HG03457 (cell line): ENCODE data around the gene SLC9A8.
"Not testable (repeated sequence)": the region's sequence is repeated elsewhere in the genome, so short reads cannot be mapped to it uniquely, and the experiment has no call there.

Experiments used
- ATAC-seq: cut with Tn5 transposase; IDR thresholded peaks from one replicate; pipeline ENCODE4 v1.9.1; 2021; ENCODE audit warnings: moderate number of reproducible peaks; ENCODE audit not compliant: unreplicated experiment

Gene SLC9A8

GRCh38 chr20:49846206-49846807, 33.7 kb downstream of the SLC9A8 start:
- ATAC-seq, result no peak

GRCh38 chr20:49850463-49851230, 38.0 kb downstream of the SLC9A8 start:
- no peak for ATAC-seq

DNA sequence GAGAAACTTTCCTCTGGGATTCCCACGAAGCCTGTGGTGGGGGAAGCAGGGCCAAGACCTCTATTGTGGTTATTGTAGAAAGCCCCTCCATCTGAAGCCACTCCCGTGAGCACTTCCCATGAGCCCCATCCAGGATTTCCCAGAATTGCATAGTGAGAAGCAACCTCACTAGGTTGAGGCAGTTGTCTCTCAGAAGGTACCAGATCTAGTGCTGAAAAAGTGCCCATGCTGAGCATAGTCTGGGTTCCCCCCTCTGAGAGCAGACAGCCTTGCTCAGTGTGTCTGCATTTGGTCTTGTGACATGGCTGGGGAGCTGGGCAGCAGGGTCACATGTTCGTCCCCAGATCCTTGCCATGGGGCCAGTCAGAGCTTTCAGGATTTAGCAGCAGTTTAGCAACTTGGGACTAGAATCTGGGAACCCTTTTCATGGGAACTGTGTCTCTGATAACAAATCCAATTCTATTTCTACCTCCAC, 38.6 kb downstream of the SLC9A8 start:
- ATAC-seq, result no peak

GRCh38 chr20:49851991-49852390, 39.4 kb downstream of the SLC9A8 start:
- no peak for ATAC-seq

GRCh38 chr20:49852522-49853080, 40.0 kb downstream of the SLC9A8 start:
- ATAC-seq, result no peak

GRCh38 chr20:49853640-49854039, 41.0 kb downstream of the SLC9A8 start:
- no peak for ATAC-seq

DNA sequence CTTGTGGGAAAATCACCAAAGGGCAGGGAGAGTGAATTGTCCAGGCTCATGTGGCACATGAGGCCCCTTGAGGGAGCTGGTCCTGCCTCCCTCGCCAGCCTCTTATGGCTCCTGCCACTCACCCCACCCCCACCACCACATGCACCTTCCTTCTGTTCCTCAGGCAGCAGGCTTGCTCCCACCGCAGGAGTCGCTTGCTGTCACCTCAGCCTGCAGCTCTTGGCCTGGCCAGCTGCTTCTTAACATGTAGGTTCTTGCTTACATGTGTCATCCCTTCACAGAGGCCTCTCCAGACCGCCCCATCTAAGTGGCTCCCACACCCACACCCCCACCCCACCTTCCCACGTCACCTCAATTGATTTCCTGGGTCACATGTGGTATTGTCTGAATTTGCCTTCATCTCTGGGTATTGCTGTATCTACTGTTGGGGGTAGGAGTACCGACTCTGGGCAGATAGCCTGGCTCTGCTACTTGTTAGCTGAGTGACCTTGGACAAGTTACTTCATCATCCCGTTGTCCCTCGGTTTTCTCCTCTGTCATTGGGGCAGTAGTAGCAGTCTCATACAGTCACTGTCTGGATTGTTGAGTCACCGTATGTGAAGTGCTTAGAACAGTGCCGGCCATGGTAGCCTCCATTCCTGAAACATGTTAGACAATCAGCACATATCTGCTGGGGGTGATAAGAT, 41.7 kb downstream of the SLC9A8 start:
- ATAC-seq, result no peak

DNA sequence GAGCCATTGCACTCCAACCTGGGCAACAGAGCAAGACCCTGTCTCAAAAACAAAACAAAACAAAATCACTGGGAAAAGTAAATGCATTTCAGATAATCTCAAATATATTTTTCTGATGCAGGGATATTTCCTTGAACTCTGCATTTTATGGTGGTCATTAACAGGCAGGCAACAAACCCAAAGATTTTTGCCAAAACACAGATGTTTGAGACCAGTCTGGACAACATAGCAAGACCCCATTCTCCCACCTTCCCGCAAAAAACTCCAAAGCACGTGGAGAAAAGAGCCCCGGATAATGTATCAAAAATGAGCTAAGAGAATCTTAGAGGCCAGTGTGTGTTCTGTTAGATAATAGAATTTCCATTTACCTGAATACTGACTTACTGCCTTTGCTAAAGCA, 44.3 kb downstream of the SLC9A8 start:
- no peak for ATAC-seq

- ATAC-seq, result no peak
Measured at GRCh38 chr20:49858076-49858585, 45.5 kb downstream of the SLC9A8 start.

GRCh38 chr20:49859011-49859410, 46.4 kb downstream of the SLC9A8 start:
- no peak for ATAC-seq

- ATAC-seq, result no peak
Measured at GRCh38 chr20:49859807-49860206, 47.2 kb downstream of the SLC9A8 start.

DNA sequence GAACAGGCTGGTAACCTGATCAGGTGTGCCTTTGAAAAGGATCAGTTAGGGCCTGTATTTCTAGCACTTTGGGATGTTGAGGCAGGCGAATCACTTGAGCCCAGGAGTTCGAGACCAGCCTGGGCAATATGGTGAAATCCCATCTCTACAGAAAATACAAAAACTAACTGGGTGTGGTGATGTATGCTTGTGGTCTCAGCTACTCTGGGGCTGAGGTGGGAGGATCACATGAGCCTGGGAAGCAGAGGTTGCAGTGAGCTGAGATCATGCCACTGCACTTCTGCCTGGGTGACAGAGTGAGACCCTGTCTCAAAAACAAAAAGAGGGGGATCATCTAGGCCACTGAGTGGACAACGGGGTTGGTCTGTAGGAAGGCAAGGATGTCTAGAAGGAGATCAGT, 48.6 kb downstream of the SLC9A8 start:
- not testable (repeated sequence) for ATAC-seq

DNA sequence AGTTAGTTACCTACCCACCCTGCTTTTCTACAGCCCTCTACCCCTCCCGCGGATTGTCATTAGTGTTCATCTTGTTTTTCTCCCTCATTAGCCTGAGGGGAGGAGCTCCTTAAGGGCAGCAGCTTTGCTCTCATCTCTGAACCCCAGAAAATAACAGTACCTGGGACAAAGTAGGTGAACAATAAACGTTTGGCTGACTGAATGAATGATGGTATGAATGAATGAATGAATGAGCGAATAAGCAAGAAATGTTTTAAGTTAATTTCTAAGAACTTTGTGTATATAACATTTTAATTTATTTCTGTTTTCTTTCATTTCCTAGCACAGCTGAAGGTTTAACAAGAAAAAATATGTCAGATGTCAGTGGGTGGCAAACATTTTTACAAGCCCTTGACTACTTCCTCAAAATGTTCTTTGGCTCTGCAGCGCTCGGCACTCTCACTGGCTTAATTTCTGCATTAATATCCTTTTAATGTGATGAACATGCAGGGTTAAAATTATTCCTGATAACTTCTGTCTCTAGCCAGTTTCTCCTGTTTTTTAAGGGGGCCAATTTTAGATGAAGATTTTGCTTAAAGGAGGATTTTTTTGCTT, 50.1 kb downstream of the SLC9A8 start:
- no peak for ATAC-seq

DNA sequence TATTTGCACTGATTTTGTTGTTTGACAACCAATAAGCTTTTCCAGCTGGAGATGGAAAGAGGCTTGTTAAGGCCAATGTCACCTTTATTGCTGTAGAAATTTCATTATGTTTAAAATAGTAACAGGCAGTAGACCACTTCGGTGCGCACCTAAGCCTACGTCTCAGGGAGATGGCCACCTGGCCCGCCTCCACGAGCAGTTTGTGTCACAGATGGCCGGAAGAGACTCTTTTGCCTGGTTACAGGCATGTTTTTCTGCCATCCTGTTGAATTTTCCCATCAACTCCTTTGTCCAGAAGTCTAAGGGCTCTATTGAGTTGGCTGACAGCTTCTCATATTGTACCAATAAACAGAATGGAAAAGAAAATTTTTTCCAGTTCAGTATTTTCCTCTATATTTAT, 51.0 kb downstream of the SLC9A8 start:
- ATAC-seq, result no peak

DNA sequence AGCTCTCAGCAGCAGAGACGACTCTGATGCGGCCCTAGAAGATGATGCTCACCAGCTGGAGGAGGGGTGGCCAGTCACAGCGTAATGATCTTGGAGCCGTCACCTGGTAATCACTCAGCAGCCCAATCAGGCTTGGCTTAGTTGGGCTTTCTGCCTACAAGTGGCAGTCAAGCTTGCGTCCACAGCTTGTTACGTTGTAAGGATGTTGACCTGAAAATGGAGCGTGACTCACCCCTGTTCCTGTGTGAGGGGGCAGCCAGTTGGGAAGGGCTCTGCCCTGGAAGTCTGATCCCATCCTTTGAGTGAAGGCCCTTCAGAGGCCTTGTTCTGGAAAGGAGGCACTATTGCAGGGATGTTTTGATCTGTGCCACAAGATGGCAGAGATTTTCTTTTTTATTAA, 52.9 kb downstream of the SLC9A8 start:
- ATAC-seq, result no peak

DNA sequence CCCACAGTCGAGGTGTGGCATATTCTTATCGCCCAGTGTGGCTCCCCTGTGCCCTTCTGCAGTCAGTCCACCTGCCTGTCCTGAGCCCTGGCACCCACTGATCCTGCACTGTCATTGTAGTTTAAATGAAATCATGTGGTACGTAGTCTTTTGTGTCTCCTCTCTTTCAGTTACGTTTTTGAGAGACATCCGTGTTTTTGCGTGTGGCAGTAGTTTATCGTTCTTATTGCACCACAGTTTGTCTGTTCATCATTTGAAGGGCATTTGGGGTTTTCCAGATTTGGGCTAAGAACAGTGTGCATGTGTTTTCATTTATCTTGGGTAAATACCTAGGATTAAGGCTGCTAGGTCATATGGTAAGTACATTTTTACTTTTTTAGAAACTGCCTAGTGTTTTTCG, 53.4 kb downstream of the SLC9A8 start:
- no peak for ATAC-seq

GRCh38 chr20:49867453-49868215, 55.0 kb downstream of the SLC9A8 start:
- ATAC-seq, result no peak

DNA sequence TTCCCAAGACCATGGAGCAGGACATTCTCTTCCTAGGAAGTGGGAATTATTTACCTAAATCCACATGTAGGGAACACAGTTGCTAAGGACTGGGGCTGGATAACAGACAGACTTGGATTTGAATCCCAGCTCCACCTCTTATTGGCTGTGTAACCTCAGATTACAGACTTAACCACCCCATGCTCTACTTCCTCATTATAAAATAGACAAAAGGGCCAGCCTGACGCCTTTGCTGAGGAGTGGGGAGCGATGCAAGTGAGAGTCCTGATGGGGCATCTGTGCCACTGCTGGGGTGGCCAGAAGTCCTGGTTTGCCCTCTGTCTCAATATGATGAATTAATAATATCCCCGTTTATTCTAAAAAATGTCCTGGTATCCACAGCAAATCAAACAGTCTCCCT, 55.9 kb downstream of the SLC9A8 start:
- no peak for ATAC-seq

DNA sequence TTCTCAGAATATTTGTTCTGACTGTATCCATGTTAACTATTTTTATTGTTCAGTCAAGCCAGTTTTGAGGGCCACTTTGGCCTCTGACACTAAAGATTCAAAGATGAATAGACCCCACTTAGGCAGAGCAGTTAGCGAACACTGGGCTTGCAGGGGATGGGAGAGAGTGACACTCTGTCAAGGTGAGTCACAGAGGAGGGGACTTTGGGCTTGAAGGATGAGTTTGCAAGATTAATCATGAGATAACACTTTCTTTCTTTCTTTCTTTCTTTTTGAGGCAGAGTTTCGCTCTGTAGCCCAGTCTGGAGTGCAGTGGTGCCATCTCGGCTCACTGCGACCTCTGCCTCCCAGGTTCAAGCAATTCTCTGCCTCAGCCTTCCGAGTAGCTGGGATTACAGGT, 56.3 kb downstream of the SLC9A8 start:
- ATAC-seq, result no peak

DNA sequence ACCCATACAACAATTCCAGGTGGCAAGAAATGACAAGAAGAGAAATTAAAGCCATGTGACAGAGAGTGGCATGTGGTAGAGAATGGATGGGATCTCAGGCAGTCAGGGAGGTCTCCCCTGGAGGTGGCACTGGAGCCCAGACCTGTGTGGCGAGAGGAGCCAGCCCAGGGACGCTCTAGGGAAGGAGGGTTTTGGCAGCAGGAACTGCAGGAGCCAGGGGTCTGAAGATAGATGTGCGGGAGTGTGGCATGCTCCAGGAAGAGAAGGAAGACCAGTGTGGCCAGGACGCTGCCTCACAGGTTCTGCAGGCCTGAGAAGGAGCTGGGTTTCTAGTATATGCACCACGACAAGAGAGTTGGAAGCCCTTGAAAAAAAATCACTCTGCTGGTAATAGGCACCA, 57.6 kb downstream of the SLC9A8 start:
- no peak for ATAC-seq
